Fibroblast of pulmonary artery (primary cell): ENCODE data around the gene ELOVL2.

Experiments
- DNase-seq: peaks from one replicate; pipeline ENCODE4 v3.0.0-alpha.2; 2010; ENCODE audit warnings: low read depth
- H3K4me3 ChIP-seq: replicated peaks from 2 replicates; pipeline ENCODE4 v1.5.1; 2011; ENCODE audit warnings: low read depth, mild to moderate bottlenecking, control low read depth, low read length, moderate library complexity
- TF ChIP-seq, protein P1 (sequence below): IDR thresholded peaks from 2 replicates; pipeline ENCODE4 v1.5.1; 2011; ENCODE audit warnings: mild to moderate bottlenecking, control low read depth, low read length, inconsistent platforms; ENCODE audit errors: missing control alignments

ELOVL2 gene

DNA sequence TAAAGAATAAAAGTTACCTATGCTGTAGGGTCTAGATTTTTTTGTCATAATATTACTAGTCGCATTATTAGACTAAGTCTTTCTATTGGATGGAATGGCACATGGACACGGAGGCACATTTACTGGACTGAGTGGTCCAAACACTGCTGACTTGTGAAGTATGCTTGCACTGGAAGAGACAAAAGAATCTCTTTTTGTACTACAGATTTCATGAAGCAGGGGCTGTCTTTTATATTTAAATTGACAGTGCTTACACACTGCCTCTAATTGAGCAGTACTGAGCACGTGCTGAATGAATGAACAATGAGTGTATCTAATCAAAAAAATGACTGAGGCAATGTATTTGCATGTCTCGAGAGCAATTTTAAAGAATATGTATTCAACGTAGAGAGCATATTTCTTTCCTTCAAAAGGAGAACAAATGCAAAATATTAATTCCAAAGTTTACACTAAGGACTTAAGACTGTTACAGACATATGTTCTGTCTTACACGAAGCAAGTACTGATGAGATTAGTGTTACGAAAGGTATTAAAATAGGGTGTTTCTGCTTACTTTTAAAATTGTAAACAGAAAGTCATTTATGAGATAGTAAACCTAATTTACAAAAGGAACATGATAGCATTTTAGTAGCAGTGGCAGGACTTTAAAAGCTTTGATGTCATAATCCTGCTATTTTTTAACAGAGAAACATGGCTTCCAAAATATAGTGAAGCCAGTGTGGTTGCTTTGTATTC is 8.3 kb downstream of the ELOVL2 start:
- TF ChIP-seq, protein P1, sequence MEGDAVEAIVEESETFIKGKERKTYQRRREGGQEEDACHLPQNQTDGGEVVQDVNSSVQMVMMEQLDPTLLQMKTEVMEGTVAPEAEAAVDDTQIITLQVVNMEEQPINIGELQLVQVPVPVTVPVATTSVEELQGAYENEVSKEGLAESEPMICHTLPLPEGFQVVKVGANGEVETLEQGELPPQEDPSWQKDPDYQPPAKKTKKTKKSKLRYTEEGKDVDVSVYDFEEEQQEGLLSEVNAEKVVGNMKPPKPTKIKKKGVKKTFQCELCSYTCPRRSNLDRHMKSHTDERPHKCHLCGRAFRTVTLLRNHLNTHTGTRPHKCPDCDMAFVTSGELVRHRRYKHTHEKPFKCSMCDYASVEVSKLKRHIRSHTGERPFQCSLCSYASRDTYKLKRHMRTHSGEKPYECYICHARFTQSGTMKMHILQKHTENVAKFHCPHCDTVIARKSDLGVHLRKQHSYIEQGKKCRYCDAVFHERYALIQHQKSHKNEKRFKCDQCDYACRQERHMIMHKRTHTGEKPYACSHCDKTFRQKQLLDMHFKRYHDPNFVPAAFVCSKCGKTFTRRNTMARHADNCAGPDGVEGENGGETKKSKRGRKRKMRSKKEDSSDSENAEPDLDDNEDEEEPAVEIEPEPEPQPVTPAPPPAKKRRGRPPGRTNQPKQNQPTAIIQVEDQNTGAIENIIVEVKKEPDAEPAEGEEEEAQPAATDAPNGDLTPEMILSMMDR: no peak
- DNase-seq: no peak
- H3K4me3 ChIP-seq: no peak overlapping the region

GRCh38 chr6:11033825-11034224 is 10.3 kb downstream of the ELOVL2 start:
- peak; percentile 62 for DNase-seq
- TF ChIP-seq, protein P1: no peak
- H3K4me3 ChIP-seq: no peak overlapping the region

DNA sequence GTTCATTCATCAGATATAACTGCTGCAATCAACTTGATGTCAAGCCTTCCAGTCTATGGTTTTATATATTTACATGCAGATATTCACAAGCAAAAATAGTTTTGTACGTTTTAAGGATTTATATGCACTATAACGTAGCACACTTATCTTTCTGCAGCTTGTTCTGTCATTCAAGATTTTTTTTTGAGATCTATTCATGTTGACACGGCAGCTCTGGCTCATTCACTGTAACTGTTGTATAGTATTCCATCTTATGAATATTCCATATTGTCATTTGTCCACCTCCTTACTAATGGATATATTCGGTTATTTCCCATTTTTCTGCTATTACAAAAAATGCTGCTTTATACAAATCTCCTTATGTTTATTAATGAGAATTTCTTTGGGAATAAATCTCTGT is 13.2 kb downstream of the ELOVL2 start:
- H3K4me3 ChIP-seq: no peak overlapping the region
- DNase-seq: no peak
- TF ChIP-seq, protein P1: no peak

GRCh38 chr6:11028959-11029358 is 15.1 kb downstream of the ELOVL2 start:
- no peak for DNase-seq
- TF ChIP-seq, protein P1: no peak
- H3K4me3 ChIP-seq: no peak overlapping the region

DNA sequence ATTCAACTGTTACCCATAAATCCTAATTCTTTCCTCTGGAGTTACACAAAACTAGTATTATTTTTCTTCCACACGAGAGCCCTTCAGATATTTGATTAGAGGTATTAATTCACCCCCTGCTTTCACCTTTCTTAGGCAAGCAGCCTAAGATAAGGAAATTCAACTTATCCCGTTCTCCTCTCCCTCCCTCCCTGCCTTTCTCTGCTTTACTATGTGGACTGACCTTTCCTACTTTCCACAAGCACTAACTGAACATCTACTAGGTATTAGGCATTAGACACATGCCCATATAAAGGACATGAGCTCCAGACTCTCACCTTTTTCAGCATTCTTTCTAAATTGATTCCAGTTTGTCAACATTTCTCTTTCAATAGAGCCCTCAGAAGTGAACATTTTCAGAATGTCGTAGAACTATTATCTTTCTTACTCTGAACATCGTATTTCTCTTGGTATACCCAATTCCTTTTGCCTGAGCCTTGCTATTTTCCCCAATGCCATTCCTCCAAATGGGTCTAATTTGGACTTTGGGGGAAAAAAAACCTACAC is 16.5 kb downstream of the ELOVL2 start:
- TF ChIP-seq, protein P1: no peak
- no peak for DNase-seq

DNA sequence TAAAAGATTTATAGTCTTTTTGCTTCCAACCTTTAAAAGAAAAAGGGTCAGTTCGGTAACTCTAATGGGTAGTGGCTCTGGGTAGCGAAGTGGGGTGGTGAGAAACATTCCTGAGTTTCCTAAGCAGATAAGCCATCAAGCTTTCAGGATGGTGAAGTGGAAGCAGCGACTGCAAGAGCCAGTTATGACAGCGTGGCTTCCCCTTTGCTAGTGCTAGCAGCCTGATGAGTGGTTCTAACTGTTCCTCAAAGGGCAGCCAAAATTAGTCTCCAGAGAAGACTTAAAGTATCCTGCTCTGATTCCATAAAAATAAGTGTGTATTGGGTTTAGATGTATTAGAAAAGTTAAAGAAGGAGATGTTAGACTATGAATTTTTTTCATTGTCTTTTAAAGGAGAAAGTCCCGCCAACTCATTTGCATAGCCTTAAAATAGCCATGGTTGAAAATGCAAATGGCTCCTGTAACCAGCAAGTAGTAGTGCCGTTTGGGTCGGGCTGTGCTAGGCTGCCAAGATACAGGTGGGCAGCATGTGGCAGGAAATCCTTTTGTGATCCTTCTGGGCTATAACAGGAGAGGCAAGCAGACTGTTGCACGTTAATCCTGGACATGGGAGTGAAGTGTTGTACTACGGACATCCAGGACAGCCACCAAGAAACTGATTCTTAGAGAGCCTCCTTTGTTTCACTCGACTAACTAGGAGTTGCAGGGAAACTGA is 18.0 kb downstream of the ELOVL2 start:
- DNase-seq: no peak
- H3K4me3 ChIP-seq: no peak overlapping the region
- TF ChIP-seq, protein P1: no peak

More for the DNA sequence above, 16.5 kb downstream of the ELOVL2 start:
- H3K4me3 ChIP-seq: no peak overlapping the region

GRCh38 chr6:11025130-11025529 is 19.0 kb downstream of the ELOVL2 start:
- TF ChIP-seq, protein P1: no peak
- DNase-seq: no peak
- H3K4me3 ChIP-seq: no peak overlapping the region
